Endometrial microvascular endothelial cells (primary cell): ENCODE data around the gene RTF1. TPM values are rescaled to one million over a fixed set of nuclear protein-coding genes. Genes with fewer than 3 reads are reported as not detected.
"Not testable (repeated sequence)": the region's sequence is repeated elsewhere in the genome, so short reads cannot be mapped to it uniquely, and the experiment has no call there.

ENCODE experiments used
- in situ Hi-C: cut with HindIII; loops from 2 replicates; pipeline ENCODE4 v1.10.0; 2017; ENCODE audit warnings: low sequenced_read_pairs, low pct_unique_long_range_greater_than_20kb; ENCODE audit errors: inconsistent ontology term
- total RNA-seq: library from RNA; depleted of rRNA; stranded (reverse); fragments of >200 nt; gene quantifications from one replicate; pipeline ENCODE4 v1.2.3, GENCODE V29; 2015; ENCODE audit errors: inconsistent ontology term

The RTF1 gene
- 29.8 TPM for total RNA-seq

DNA sequence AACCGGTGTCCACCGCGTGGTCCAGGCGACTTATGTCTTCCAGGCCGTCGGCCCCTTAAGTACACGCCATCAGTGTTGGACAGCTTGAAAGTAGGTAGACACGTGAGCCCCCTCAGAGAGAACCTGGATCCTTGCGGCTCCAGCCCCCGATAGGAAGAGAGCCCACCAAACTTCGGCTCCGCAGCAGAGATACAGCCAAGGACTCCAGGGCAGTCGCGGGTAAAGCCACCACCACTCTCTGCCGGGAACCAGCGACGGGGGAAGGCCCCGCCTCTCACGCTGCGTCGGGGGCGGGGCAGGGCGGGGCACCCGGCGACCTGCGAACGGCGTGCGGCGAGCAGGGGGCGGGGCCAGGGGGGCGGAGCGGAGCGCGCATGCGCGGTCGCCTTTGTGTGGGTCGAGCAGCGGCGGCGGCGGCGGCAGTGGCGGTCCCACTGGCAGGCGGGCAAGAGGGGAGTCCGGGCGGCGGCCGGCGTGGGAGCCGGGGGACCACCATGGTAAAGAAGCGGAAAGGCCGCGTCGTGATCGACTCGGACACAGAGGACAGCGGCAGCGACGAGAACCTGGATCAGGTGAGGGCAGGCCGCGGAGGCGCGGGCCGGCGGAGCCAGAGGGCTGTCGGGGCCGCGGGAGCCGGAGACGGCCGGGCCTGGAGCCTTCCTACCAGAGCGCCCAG is at the start of gene RTF1:
Gene RTF1, plus strand, starts transcription at position 354 of the 676 bp plus-strand sequence. Its CDS starts 21 bp downstream, at position 375.
- in situ Hi-C loops = no loop called here

- in situ Hi-C loops = no loop called here
These were observed 49.5 kb upstream of the RTF1 start for GRCh38 chr15:41367418-41367817.

DNA sequence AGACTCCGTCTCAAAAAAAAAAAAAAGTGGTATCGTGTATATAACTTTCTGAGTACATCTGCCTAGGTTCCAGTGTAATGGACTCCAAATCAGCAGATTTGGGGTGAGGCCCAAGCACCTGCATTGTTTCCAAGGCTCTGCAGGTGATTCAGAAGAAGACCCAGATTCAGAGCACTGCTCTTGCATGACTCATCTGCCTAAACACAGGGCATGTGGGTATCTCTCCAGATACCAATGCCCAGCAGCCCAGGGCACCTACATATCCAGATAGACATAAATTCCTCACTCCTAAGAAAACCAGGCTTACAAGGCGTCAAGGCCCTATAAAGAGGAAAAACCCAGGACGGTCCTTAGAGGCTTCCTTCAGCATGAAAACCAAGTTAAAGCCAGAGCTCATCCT is 38.9 kb upstream of the RTF1 start:
- in situ Hi-C loops = no loop called here

GRCh38 chr15:41383974-41384749 is 32.7 kb upstream of the RTF1 start:
- in situ Hi-C loops = not testable (repeated sequence)

GRCh38 chr15:41387646-41388045 is 29.2 kb upstream of the RTF1 start:
- in situ Hi-C loops = no loop called here

DNA sequence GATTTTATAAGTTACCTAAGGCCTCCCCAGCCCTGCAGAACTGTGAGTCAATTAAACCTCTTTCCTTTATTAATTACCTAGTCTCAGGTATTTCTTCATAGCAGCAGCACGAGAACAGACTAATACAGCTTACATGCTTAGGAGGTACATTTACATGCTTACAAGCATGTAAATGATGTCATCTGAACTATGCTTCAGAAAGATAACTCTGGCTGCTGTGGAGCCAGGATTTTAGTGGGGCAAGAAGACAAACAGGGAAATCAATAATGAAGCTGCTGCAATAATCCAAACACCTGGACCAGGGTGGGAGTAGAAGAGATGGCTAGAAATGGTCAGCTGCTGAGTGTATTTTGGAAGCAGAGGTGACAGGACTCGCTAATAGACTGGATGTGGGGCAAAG is 24.2 kb upstream of the RTF1 start:
- in situ Hi-C loops = no loop called here

GRCh38 chr15:41394924-41395323 is 22.0 kb upstream of the RTF1 start:
- in situ Hi-C loops = no loop called here

GRCh38 chr15:41396111-41396510 is 20.8 kb upstream of the RTF1 start:
- in situ Hi-C loops = no loop called here

- in situ Hi-C loops = no loop called here
These were observed 15.0 kb upstream of the RTF1 start for GRCh38 chr15:41401904-41402267.

GRCh38 chr15:41407341-41407740 is 9.6 kb upstream of the RTF1 start:
- in situ Hi-C loops = no loop called here

DNA sequence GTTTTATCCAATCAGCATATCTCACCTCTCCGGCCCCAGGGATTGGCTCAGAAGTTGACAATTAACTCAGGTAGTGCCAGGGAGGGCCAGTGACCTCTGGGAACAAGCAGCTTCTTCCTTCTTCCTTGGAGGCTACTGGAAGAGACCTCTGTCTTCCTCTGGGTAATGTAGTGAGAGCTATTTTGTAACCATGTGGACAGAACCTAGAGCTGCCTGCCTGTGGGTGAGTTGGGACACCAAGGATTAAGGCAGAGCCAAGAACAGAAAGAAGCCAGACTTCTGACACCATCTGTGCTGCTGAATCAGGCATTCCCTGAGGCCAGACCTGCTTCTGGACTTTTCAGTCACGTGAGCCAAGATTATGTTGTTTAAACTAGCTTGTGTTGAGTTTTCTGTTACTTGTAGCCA is 8.7 kb upstream of the RTF1 start:
- in situ Hi-C loops = no loop called here

DNA sequence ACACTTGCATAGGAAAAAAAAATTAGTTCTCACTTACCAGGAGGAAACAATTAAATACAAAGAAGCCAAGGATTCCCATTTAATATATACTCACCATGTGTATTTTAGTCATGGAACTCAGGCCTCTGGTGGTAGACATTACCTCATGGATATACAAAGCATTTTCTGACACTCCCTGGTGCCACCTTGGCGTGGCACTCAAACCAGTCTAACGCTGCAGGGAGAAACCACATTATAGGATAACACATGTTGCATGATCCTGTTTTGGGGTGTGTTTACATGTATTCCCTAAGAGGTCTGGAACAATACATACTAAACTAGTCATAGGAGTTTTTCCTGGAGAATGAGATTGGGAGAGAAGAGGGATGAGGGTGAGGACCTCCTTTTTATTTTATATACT is 5.9 kb upstream of the RTF1 start:
- in situ Hi-C loops = no loop called here

DNA sequence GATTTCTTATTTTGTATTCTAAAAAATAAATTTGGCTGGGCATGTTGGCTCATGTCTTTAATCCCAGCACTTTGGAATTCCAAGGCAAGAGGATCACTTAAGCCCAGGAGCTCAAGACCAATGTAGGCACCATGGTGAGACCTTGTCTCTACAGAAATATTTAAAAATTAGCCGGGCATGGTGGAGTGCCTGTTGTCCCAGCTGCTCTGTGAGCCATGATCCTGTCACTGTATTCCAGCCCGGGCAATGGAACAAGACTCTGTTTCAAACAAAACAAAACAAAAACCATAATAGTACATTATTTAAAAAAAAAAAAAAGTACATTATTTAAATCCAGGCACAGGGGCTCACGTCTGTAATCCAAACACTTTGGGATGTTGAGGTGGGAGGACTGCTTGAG is 5.5 kb upstream of the RTF1 start:
- in situ Hi-C loops = no loop called here

DNA sequence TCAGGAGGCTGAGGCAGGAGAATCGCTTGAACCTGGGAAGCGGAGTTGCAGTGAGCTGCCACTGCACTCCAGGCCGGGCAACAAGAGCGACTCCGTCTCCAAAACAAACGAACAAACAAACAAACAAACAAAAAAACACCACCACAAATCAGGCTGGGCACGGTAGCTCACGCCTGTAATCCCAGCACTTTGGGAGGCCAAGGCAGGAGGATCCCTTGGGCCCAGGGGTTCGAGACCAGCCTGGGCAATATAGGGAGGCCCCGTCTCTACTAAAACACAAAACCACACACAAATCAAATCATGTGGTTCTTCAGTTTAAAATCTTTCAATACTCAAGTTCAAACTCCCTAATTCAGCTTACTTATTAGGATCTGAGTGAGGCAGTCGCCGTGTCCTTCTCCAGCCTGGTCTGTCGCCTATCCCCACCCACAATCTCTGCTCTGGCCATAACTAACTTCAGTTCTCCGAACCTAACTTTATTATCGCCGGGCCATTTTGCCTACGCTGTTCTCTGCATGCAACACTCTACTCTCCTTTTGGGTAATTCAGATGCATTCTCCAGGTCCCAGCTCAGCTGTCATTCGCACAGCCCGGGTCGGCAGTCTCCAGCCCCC is 660 bp upstream of the RTF1 start:
- in situ Hi-C loops = no loop called here

DNA sequence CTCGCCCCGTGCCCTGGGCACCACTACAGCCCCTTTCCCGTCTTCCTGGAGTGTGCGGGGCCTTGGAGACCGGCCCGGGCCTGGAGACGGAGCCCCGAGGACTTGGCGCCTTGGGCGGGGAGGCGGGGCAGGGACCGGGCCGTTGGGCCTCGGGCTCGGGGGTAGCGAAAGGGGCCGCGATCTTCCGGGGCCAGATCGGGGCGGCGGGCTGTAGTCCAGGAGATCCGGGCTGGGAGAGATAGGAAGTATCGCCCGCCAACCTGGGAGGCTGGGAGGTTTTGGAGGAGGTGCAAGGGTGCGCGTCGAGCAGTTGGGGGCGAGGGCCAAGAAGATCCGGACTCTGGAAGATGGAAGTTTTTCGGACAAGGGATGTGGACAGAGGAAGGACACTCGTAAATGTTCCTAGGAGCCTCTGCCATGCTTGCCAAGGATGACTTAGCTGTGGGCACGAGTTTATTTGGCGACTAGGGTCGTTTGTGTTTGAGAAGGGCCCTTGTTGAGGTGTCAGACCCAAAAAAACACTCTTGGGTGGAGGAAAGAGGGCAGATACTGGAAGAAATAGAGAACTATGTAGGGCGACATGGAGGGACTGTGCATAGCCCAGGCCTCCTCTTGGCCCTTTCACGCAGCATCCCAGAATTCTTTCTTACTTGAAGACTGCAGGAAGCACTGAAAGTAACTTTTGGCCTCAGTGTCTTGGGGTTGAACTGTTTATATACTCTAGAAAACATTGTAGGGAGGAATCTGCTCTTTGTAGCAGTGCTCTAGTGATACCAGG is 712 bp downstream of the RTF1 start:
- in situ Hi-C loops = no loop called here

GRCh38 chr15:41423979-41424659 is 7.2 kb downstream of the RTF1 start:
- in situ Hi-C loops = no loop called here

- in situ Hi-C loops = no loop called here
These were observed 7.9 kb downstream of the RTF1 start for GRCh38 chr15:41424809-41425208.

DNA sequence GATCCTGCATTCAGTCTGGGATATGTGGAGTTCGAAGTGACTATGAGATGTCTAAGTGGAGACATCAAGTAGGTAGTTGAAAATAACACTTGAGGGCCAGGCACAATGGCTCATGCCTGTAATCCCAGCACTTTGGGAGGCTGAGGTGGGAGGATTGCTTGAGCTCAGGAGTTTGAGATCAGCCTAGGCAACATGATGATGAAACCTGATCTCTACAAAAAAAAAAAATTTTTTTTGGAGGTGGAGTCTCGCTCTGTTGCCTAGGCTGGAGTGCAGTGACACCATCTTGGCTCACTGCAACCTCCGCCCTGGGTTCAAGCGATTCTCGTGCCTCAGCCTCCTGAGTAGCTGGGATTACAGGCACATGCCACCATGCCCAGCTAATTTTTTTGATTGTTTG is 9.0 kb downstream of the RTF1 start:
- in situ Hi-C loops = not testable (repeated sequence)
